ENCODE results near the gene KCNB1. TPM values are rescaled to one million over a fixed set of nuclear protein-coding genes. Genes with fewer than 3 reads are reported as not detected.

Gene KCNB1
- total RNA-seq (2022) = not detected in 2 replicates
- percentile 4 among the genes with signal in this experiment for Bru-seq, nascent RNA
- BruChase-seq, experiment 1, labeled RNA remaining after a 6-hour chase = percentile 4 among the genes with signal in this experiment
- BruChase-seq, experiment 2, labeled RNA remaining after a 2-hour chase = percentile 5 among the genes with signal in this experiment
- long read RNA-seq = 0 reads

- no peak for TF ChIP-seq CTCF (IDR thresholded peaks at IDR 0.05; ENCODE audit: unreplicated experiment)
- no TSS peak for BruUV-seq (replicated peaks)
- peaks cover 5% of the 10 kb centered on the region for H3K36me3 Mint-ChIP-seq (ENCODE audit: insufficient read depth, unreplicated experiment)
- peaks cover 100% of the 10 kb centered on the region for H3K27me3 Mint-ChIP-seq (ENCODE audit: unreplicated experiment)
- no peaks in the 10 kb centered on the region for H3K9me3 Mint-ChIP-seq (ENCODE audit: low read depth, unreplicated experiment)
- no peak within 1 kb of the TSS for H3K4me3 Mint-ChIP-seq (ENCODE audit: low read depth, unreplicated experiment)
- no peaks in the 10 kb centered on the region for H3K4me1 Mint-ChIP-seq (ENCODE audit: low read depth, unreplicated experiment)
- no peak within 1 kb of the TSS for H3K27ac Mint-ChIP-seq (ENCODE audit: unreplicated experiment)
- CTCF ChIA-PET = interaction anchor here (1.1 kb wide), 1 partner anchor 31 kb away, joined by 3 read pairs; no protein-coding TSS in a partner anchor
- intact Hi-C loops (cut with micrococcal nuclease; ENCODE audit: unreplicated experiment) = no loop called here
- DNase-seq = peak; percentile 49
These were observed at the start of gene KCNB1 for GRCh38 chr20:49482621-49483017. Gene KCNB1, minus strand, starts transcription at chr20:49482668. Its CDS starts 188 bp downstream, at chr20:49482480.

- intact Hi-C loops (cut with micrococcal nuclease; ENCODE audit: unreplicated experiment) = no loop called here
- DNase-seq = no peak
- Mint-ChIP-seq H3K27me3 (ENCODE audit: unreplicated experiment) (peaks cover 87% of the 10 kb centered on the region), H3K4me1 (ENCODE audit: low read depth, unreplicated experiment) (no peaks in the 10 kb centered on the region), H3K4me3 (ENCODE audit: low read depth, unreplicated experiment) (no peak overlapping the region), H3K9me3 (ENCODE audit: low read depth, unreplicated experiment) (no peaks in the 10 kb centered on the region), H3K27ac (ENCODE audit: unreplicated experiment) (no peak overlapping the region), H3K36me3 (ENCODE audit: insufficient read depth, unreplicated experiment) (peaks cover 4% of the 10 kb centered on the region)
- no TSS peak for BruUV-seq (replicated peaks)
- TF ChIP-seq CTCF (IDR thresholded peaks at IDR 0.05; ENCODE audit: unreplicated experiment) = no peak
- CTCF ChIA-PET = interaction anchor here (0.7 kb wide), 2 partner anchors 10 to 112 kb away, joined by 5 to 7 read pairs; no protein-coding TSS in a partner anchor
These were observed 47.0 kb upstream of the KCNB1 start for GRCh38 chr20:49529470-49529869.

GRCh38 chr20:49526568-49526967 is 44.1 kb upstream of the KCNB1 start:
- H3K36me3 Mint-ChIP-seq (ENCODE audit: insufficient read depth, unreplicated experiment) = no peaks in the 10 kb centered on the region
- no peak for TF ChIP-seq CTCF (IDR thresholded peaks at IDR 0.05; ENCODE audit: unreplicated experiment)
- no peaks in the 10 kb centered on the region for H3K9me3 Mint-ChIP-seq (ENCODE audit: low read depth, unreplicated experiment)
- no peak for DNase-seq
- CTCF ChIA-PET = no interaction called here
- intact Hi-C loops (cut with micrococcal nuclease; ENCODE audit: unreplicated experiment) = no loop called here
- H3K27ac Mint-ChIP-seq (ENCODE audit: unreplicated experiment) = no peak overlapping the region
- no peaks in the 10 kb centered on the region for H3K4me1 Mint-ChIP-seq (ENCODE audit: low read depth, unreplicated experiment)
- BruUV-seq (replicated peaks) = no TSS peak
- no peak overlapping the region for H3K4me3 Mint-ChIP-seq (ENCODE audit: low read depth, unreplicated experiment)
- H3K27me3 Mint-ChIP-seq (ENCODE audit: unreplicated experiment) = peaks cover 81% of the 10 kb centered on the region

- intact Hi-C loops (cut with micrococcal nuclease; ENCODE audit: unreplicated experiment) = no loop called here
- H3K27ac Mint-ChIP-seq (ENCODE audit: unreplicated experiment) = no peak overlapping the region
- H3K36me3 Mint-ChIP-seq (ENCODE audit: insufficient read depth, unreplicated experiment) = no peaks in the 10 kb centered on the region
- no peak for TF ChIP-seq CTCF (IDR thresholded peaks at IDR 0.05; ENCODE audit: unreplicated experiment)
- no peaks in the 10 kb centered on the region for H3K4me1 Mint-ChIP-seq (ENCODE audit: low read depth, unreplicated experiment)
- no peaks in the 10 kb centered on the region for H3K9me3 Mint-ChIP-seq (ENCODE audit: low read depth, unreplicated experiment)
- CTCF ChIA-PET = no interaction called here
- BruUV-seq (replicated peaks) = no TSS peak
- H3K27me3 Mint-ChIP-seq (ENCODE audit: unreplicated experiment) = peaks cover 81% of the 10 kb centered on the region
- no peak for DNase-seq
- no peak overlapping the region for H3K4me3 Mint-ChIP-seq (ENCODE audit: low read depth, unreplicated experiment)
These were observed 43.6 kb upstream of the KCNB1 start for GRCh38 chr20:49526056-49526455.

All from Calu3 (cell line).